Measurements from ENCODE around the gene IFIH1.

Gene IFIH1

GRCh38 chr2:162318328-162319180, at the start of gene IFIH1:
Gene IFIH1, minus strand, starts transcription at chr2:162318684. Its CDS starts 377 bp downstream, at chr2:162318307.
- DNase-seq (ENCODE audit: low read depth in 2 of 2) = peak; percentile 54

- no peak for DNase-seq (ENCODE audit: low read depth in 2 of 2)
Measured at GRCh38 chr2:162365392-162365791, 46.9 kb upstream of the IFIH1 start.

GRCh38 chr2:162344617-162344950, 26.1 kb upstream of the IFIH1 start:
- no peak for DNase-seq (ENCODE audit: low read depth in 2 of 2)

GRCh38 chr2:162343824-162344616, 25.5 kb upstream of the IFIH1 start, which contains the start of gene GCA:
Gene GCA, plus strand, starts transcription at chr2:162344132. Its CDS starts 117 bp downstream, at chr2:162344249.
- peak; percentile 74 to 76 for DNase-seq (ENCODE audit: low read depth in 2 of 2)

- no peak for DNase-seq (ENCODE audit: low read depth in 2 of 2)
Measured at GRCh38 chr2:162343492-162343823, 25.0 kb upstream of the IFIH1 start.

- no peak for DNase-seq (ENCODE audit: low read depth in 2 of 2)
Measured at GRCh38 chr2:162342841-162343240, 24.4 kb upstream of the IFIH1 start.

- no peak for DNase-seq (ENCODE audit: low read depth in 2 of 2)
Measured at GRCh38 chr2:162342321-162342720, 23.8 kb upstream of the IFIH1 start.

- DNase-seq (ENCODE audit: low read depth in 2 of 2) = no peak
Measured at GRCh38 chr2:162340822-162341221, 22.3 kb upstream of the IFIH1 start.

- no peak for DNase-seq (ENCODE audit: low read depth in 2 of 2)
Measured at GRCh38 chr2:162337868-162338267, 19.4 kb upstream of the IFIH1 start.

GRCh38 chr2:162333968-162334367, 15.5 kb upstream of the IFIH1 start:
- DNase-seq (ENCODE audit: low read depth in 2 of 2) = peak in 1 of 2 experiments; percentile 3

GRCh38 chr2:162330881-162331280, 12.4 kb upstream of the IFIH1 start:
- no peak for DNase-seq (ENCODE audit: low read depth in 2 of 2)

GRCh38 chr2:162328424-162329157, 10.1 kb upstream of the IFIH1 start:
- DNase-seq (ENCODE audit: low read depth in 2 of 2) = no peak

- DNase-seq (ENCODE audit: low read depth in 2 of 2) = no peak
Measured at GRCh38 chr2:162327806-162328205, 9.3 kb upstream of the IFIH1 start.

- no peak for DNase-seq (ENCODE audit: low read depth in 2 of 2)
Measured at GRCh38 chr2:162327134-162327769, 8.8 kb upstream of the IFIH1 start.

GRCh38 chr2:162324953-162325352, 6.5 kb upstream of the IFIH1 start:
- DNase-seq (ENCODE audit: low read depth in 2 of 2) = no peak

GRCh38 chr2:162320864-162321517, 2.5 kb upstream of the IFIH1 start:
- DNase-seq (ENCODE audit: low read depth in 2 of 2) = no peak

GRCh38 chr2:162317861-162318327, 590 bp downstream of the IFIH1 start:
- no peak for DNase-seq (ENCODE audit: low read depth in 2 of 2)

GRCh38 chr2:162317058-162317742, 1.3 kb downstream of the IFIH1 start:
- no peak for DNase-seq (ENCODE audit: low read depth in 2 of 2)

GRCh38 chr2:162316590-162316989, 1.9 kb downstream of the IFIH1 start:
- DNase-seq (ENCODE audit: low read depth in 2 of 2) = no peak

GRCh38 chr2:162315938-162316337, 2.5 kb downstream of the IFIH1 start:
- no peak for DNase-seq (ENCODE audit: low read depth in 2 of 2)

GRCh38 chr2:162312853-162313252, 5.6 kb downstream of the IFIH1 start:
- no peak for DNase-seq (ENCODE audit: low read depth in 2 of 2)

All from fibroblast of skin of left biceps (primary cell).